ENCODE data around the gene THADA. TPM values are rescaled to one million over a fixed set of nuclear protein-coding genes. Genes with fewer than 3 reads are reported as not detected.

Gene THADA
- total RNA-seq, 2 experiments from 2014 or later = 31.2 to 32.3 TPM

- H3K36me3 ChIP-seq (ENCODE audit: insufficient read depth, low read length) = peaks cover 22% of the 10 kb centered on the region
- no peaks in the 10 kb centered on the region for H3K9me2 ChIP-seq (ENCODE audit: insufficient read depth, low read length)
- ChIA-PET POLR2A (no interaction called here), CTCF (ENCODE audit: unreplicated experiment) (no interaction called here)
- H3K9me3 ChIP-seq (ENCODE audit: low read length) = no peaks in the 10 kb centered on the region
- H3K4me3 ChIP-seq (ENCODE audit: low read depth, low read length, poor library complexity, severe bottlenecking) = no peak overlapping the region
- intact Hi-C loops (cut with micrococcal nuclease; ENCODE audit: unreplicated experiment) = loop anchor here (2.0 to 5.0 kb wide), 3 partner anchors 50 to 595 kb away; no protein-coding TSS in a partner anchor
- H3K4me2 ChIP-seq (ENCODE audit: low read length) = no peak overlapping the region
- H2AFZ ChIP-seq (ENCODE audit: low read length) = no peak overlapping the region
- peak; percentile 62 for DNase-seq (ENCODE audit: low spot score)
- H3K4me1 ChIP-seq (ENCODE audit: insufficient read depth, low read length, poor library complexity, severe bottlenecking) = no peaks in the 10 kb centered on the region
- no peaks in the 10 kb centered on the region for H4K20me1 ChIP-seq (ENCODE audit: insufficient read depth, low read length)
- TF ChIP-seq CTCF (conservative IDR thresholded peaks at IDR 0.05; ENCODE audit: low read length) (peak; percentile 90), EZH2phosphoT487 (IDR thresholded peaks at IDR 0.05; ENCODE audit: borderline replicate concordance, low read depth, low read length) (no peak)
- H3K79me2 ChIP-seq (ENCODE audit: insufficient read depth, low read depth, low read length) = no peaks in the 10 kb centered on the region
- no peak overlapping the region for H3K27ac ChIP-seq (ENCODE audit: low read depth, low read length, poor library complexity, severe bottlenecking)
- BruUV-seq (replicated peaks) = no TSS peak
Measured at GRCh38 chr2:43542285-43542933, 53.4 kb downstream of the THADA start.

- Histone ChIP-seq H3K9me3 (ENCODE audit: low read length) (no peaks in the 10 kb centered on the region), H3K36me3 (ENCODE audit: insufficient read depth, low read length) (peaks cover 28% of the 10 kb centered on the region), H3K79me2 (ENCODE audit: insufficient read depth, low read depth, low read length) (no peaks in the 10 kb centered on the region), H3K4me2 (ENCODE audit: low read length) (no peak overlapping the region), H3K4me1 (ENCODE audit: insufficient read depth, low read length, poor library complexity, severe bottlenecking) (no peaks in the 10 kb centered on the region), H3K27ac (ENCODE audit: low read depth, low read length, poor library complexity, severe bottlenecking) (no peak overlapping the region), H4K20me1 (ENCODE audit: insufficient read depth, low read length) (no peaks in the 10 kb centered on the region), H3K9me2 (ENCODE audit: insufficient read depth, low read length) (no peaks in the 10 kb centered on the region), H2AFZ (ENCODE audit: low read length) (no peak overlapping the region), H3K4me3 (ENCODE audit: low read depth, low read length, poor library complexity, severe bottlenecking) (no peak overlapping the region)
- DNase-seq (ENCODE audit: low spot score) = no peak
- POLR2A ChIA-PET = interaction anchor here (0.9 kb wide), 2 partner anchors 10 to 799 kb away, joined by 3 to 4 read pairs; no protein-coding TSS in a partner anchor
- TF ChIP-seq EZH2phosphoT487 (IDR thresholded peaks at IDR 0.05; ENCODE audit: borderline replicate concordance, low read depth, low read length) (no peak), CTCF (conservative IDR thresholded peaks at IDR 0.05; ENCODE audit: low read length) (no peak)
- CTCF ChIA-PET (ENCODE audit: unreplicated experiment) = no interaction called here
- BruUV-seq (replicated peaks) = no TSS peak
- intact Hi-C loops (cut with micrococcal nuclease; ENCODE audit: unreplicated experiment) = loop anchor here (5.0 kb wide), 2 partner anchors 49 to 594 kb away; no protein-coding TSS in a partner anchor
Measured at GRCh38 chr2:43541165-43541564, 54.7 kb downstream of the THADA start.

Measured in OCI-LY7 (cell line).